ENCODE data around the gene CHCHD5.

- TF ChIP-seq, protein P1, sequence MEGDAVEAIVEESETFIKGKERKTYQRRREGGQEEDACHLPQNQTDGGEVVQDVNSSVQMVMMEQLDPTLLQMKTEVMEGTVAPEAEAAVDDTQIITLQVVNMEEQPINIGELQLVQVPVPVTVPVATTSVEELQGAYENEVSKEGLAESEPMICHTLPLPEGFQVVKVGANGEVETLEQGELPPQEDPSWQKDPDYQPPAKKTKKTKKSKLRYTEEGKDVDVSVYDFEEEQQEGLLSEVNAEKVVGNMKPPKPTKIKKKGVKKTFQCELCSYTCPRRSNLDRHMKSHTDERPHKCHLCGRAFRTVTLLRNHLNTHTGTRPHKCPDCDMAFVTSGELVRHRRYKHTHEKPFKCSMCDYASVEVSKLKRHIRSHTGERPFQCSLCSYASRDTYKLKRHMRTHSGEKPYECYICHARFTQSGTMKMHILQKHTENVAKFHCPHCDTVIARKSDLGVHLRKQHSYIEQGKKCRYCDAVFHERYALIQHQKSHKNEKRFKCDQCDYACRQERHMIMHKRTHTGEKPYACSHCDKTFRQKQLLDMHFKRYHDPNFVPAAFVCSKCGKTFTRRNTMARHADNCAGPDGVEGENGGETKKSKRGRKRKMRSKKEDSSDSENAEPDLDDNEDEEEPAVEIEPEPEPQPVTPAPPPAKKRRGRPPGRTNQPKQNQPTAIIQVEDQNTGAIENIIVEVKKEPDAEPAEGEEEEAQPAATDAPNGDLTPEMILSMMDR (IDR thresholded peaks at IDR 0.05), result peak in 1 of 3 donors; percentile 6
- TF ChIP-seq EP300 (IDR thresholded peaks at IDR 0.05), result no peak
- TF ChIP-seq POLR2A (IDR thresholded peaks at IDR 0.05), result no peak
Observed at GRCh38 chr2:112541315-112542122, 42.9 kb upstream of the CHCHD5 start.
